AG04449 (cell line): ENCODE data around the gene RASSF4.

ENCODE experiments used
- CTCF ChIA-PET: fragments of 350-600 bp; formaldehyde crosslinking; extraction: SDS; loops from one replicate; lab custom pipeline; 2021; ENCODE audit warnings: antibody characterized with exemption; lab: Yijun Ruan, JAX
- POLR2A ChIA-PET: fragments of 400-600, 350-600 bp; formaldehyde crosslinking; extraction: SDS; loops from one replicate; lab custom pipeline; 2020; ENCODE audit warnings: antibody characterized with exemption, inconsistent platforms; lab: Yijun Ruan, JAX
- DNase-seq: peaks from one replicate; pipeline ENCODE4 v3.0.0-alpha.2; 2010; ENCODE audit warnings: low read depth, low spot score
- H3K4me3 ChIP-seq: 2 replicates; pipeline ENCODE4 v1.5.1; 2011; ENCODE audit warnings: low read depth, mild to moderate bottlenecking, control low read depth, low read length
- TF ChIP-seq, protein P1 (sequence below): IDR thresholded peaks from one replicate; pipeline ENCODE4 v1.5.1; 2011; ENCODE audit warnings: mild to moderate bottlenecking, moderate library complexity, low read length, control low read depth, inconsistent platforms; ENCODE audit not compliant: insufficient read depth; ENCODE audit errors: missing control alignments

Gene RASSF4

DNA sequence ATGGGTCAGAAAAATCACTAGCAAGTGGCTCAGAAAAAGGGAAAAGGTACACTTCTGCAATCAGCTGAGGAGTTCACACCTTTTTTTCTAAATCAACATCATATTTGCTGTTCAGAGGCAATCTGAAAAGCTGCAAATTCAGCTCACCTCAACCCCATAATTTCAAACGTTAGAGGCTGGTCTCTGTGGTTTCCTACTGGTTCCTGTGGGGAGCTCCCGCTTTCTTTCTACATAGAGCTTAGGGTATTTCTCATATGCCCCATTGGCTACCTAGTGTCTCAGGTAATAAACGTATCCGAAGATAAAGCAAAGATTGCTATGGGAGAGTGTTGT is 35.9 kb downstream of the RASSF4 start:
- ChIA-PET CTCF (interaction anchor here (1.2 to 7.9 kb wide), 2 partner anchors 34 to 61 kb away, joined by 3 to 56 read pairs; no protein-coding TSS in a partner anchor), POLR2A (interaction anchor here (1.2 kb wide), 1 partner anchor 17 kb away, joined by 6 read pairs; the partner anchor contains the start of gene DEPP1)
- TF ChIP-seq, protein P1, sequence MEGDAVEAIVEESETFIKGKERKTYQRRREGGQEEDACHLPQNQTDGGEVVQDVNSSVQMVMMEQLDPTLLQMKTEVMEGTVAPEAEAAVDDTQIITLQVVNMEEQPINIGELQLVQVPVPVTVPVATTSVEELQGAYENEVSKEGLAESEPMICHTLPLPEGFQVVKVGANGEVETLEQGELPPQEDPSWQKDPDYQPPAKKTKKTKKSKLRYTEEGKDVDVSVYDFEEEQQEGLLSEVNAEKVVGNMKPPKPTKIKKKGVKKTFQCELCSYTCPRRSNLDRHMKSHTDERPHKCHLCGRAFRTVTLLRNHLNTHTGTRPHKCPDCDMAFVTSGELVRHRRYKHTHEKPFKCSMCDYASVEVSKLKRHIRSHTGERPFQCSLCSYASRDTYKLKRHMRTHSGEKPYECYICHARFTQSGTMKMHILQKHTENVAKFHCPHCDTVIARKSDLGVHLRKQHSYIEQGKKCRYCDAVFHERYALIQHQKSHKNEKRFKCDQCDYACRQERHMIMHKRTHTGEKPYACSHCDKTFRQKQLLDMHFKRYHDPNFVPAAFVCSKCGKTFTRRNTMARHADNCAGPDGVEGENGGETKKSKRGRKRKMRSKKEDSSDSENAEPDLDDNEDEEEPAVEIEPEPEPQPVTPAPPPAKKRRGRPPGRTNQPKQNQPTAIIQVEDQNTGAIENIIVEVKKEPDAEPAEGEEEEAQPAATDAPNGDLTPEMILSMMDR: no peak
- H3K4me3 ChIP-seq: no peak overlapping the region
- no peak for DNase-seq

- ChIA-PET POLR2A (interaction anchor here (1.2 kb wide), 1 partner anchor 17 kb away, joined by 6 read pairs; the partner anchor contains the start of gene DEPP1), CTCF (interaction anchor here (7.9 kb wide), 1 partner anchor 62 kb away, joined by 56 read pairs; no protein-coding TSS in a partner anchor)
- no peak for DNase-seq
- H3K4me3 ChIP-seq: no peak overlapping the region
- TF ChIP-seq, protein P1: no peak
These were observed 36.5 kb downstream of the RASSF4 start for GRCh38 chr10:44995914-44996669.

GRCh38 chr10:44997105-44997748 is 37.6 kb downstream of the RASSF4 start:
- ChIA-PET CTCF (no interaction called here), POLR2A (no interaction called here)
- DNase-seq: no peak
- TF ChIP-seq, protein P1: no peak
- H3K4me3 ChIP-seq: no peak overlapping the region

GRCh38 chr10:44998146-44998631 is 38.6 kb downstream of the RASSF4 start:
- POLR2A ChIA-PET: interaction anchor here (1.4 kb wide), 1 partner anchor 20 kb away, joined by 5 read pairs; the partner anchor contains the start of gene DEPP1
- DNase-seq: no peak
- CTCF ChIA-PET: interaction anchor here (1.0 kb wide), 1 partner anchor 66 kb away, joined by 5 read pairs; no protein-coding TSS in a partner anchor
- H3K4me3 ChIP-seq: no peak overlapping the region
- TF ChIP-seq, protein P1: no peak

DNA sequence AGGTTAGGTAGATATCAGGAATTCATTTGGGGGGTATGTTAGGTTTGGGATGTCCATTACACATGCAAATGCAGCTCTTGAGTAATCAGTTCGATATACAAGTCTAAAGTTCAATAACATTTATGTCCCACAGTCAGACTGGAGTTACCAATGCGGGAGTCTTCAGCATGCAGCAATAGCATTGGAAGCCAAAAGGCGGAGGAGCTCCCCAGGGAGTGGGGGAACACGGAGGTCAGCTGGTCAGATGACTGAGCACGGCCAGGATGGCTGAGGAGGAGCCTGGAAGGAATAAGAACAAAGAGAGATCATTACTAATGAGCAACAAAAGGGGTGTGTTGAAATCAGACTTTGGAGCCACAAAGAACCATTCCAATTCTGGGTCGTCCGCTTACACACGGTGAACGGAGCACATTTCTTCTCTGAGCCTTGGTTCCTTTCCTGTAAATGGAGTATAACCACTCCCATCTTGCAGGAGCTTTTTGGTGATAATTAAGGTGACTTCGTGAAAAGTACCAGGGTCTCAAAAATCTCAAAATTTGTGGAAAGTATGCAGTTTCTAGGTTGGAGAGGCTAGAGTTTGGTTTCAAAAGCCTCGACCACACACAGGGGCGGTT is 40.6 kb downstream of the RASSF4 start:
- DNase-seq: no peak
- ChIA-PET CTCF (interaction anchor here (0.9 to 9.5 kb wide), 6 partner anchors 8 to 122 kb away, joined by 3 to 95 read pairs (median 4); partner anchors contain the start of gene DEPP1), POLR2A (no interaction called here)
- H3K4me3 ChIP-seq: peak overlapping the region; percentile 72
- TF ChIP-seq, protein P1: no peak
